ENCODE data around the gene TSR3. TPM values are rescaled to one million over a fixed set of nuclear protein-coding genes. Genes with fewer than 3 reads are reported as not detected.

The TSR3 gene
- total and polyA plus RNA-seq, 2 of the 13 experiments (the other 11 are each of a cell fraction or from before 2014, with no cell fraction given) = 24.2 to 51.0 TPM

DNA sequence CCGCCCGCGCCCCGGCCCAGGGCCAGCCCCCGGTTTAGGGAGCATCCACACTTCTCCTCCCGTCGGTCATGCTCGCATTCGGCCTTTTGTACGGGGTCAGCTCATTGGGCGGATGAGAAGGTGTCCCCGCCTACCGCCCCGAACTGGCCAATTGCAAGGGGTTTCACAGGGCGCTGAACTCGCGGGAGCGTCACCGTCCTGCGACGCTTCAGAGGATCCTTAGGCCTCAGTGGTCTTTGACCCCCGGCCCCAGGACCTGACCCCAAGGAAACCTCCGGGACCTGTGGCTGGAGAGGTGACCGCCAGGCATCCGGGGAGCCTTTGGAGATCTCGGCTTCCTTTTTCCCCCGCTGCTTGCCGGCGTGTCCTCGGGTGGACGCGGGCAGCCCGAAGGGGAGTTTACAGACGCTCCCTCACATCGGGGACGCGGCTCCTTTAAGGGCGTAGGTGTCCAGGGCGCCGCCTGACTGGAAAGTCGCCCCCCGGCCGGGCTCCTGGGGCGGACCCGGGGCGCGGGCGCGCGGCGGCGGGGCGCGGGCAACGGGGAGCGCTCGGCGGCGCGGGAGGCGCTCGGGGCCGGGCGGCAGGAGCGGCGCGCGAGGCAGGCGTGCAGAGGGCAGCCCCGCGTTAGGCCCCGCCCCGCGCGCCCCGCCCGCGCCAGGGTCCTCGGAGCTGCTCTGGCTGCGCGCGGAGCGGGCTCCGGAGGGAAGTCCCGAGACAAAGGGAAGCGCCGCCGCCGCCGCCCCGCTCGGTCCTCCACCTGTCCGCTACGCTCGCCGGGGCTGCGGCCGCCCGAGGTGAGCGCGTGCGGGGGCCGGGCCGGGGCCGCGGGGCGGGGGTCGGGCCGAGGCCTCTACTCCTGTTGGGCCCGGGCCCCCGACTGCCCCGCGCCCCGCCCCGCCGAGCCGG lies 42.4 kb downstream of the TSR3 start, which contains the start of gene UBE2I (continued):
- TF ChIP-seq, protein P1, sequence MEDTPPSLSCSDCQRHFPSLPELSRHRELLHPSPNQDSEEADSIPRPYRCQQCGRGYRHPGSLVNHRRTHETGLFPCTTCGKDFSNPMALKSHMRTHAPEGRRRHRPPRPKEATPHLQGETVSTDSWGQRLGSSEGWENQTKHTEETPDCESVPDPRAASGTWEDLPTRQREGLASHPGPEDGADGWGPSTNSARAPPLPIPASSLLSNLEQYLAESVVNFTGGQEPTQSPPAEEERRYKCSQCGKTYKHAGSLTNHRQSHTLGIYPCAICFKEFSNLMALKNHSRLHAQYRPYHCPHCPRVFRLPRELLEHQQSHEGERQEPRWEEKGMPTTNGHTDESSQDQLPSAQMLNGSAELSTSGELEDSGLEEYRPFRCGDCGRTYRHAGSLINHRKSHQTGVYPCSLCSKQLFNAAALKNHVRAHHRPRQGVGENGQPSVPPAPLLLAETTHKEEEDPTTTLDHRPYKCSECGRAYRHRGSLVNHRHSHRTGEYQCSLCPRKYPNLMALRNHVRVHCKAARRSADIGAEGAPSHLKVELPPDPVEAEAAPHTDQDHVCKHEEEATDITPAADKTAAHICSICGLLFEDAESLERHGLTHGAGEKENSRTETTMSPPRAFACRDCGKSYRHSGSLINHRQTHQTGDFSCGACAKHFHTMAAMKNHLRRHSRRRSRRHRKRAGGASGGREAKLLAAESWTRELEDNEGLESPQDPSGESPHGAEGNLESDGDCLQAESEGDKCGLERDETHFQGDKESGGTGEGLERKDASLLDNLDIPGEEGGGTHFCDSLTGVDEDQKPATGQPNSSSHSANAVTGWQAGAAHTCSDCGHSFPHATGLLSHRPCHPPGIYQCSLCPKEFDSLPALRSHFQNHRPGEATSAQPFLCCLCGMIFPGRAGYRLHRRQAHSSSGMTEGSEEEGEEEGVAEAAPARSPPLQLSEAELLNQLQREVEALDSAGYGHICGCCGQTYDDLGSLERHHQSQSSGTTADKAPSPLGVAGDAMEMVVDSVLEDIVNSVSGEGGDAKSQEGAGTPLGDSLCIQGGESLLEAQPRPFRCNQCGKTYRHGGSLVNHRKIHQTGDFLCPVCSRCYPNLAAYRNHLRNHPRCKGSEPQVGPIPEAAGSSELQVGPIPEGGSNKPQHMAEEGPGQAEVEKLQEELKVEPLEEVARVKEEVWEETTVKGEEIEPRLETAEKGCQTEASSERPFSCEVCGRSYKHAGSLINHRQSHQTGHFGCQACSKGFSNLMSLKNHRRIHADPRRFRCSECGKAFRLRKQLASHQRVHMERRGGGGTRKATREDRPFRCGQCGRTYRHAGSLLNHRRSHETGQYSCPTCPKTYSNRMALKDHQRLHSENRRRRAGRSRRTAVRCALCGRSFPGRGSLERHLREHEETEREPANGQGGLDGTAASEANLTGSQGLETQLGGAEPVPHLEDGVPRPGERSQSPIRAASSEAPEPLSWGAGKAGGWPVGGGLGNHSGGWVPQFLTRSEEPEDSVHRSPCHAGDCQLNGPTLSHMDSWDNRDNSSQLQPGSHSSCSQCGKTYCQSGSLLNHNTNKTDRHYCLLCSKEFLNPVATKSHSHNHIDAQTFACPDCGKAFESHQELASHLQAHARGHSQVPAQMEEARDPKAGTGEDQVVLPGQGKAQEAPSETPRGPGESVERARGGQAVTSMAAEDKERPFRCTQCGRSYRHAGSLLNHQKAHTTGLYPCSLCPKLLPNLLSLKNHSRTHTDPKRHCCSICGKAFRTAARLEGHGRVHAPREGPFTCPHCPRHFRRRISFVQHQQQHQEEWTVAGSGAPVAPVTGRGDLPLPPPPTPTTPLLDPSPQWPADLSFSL (CRISPR knock-in tag; IDR thresholded peaks at IDR 0.05) = no peak
- TF ChIP-seq EHMT2 (IDR thresholded peaks at IDR 0.05; ENCODE audit: borderline replicate concordance, low read depth, low read length) = no peak
- peak; percentile 85; the same call in 1 of the 2 replicates for TF ChIP-seq ZNF333 (CRISPR knock-in tag; IDR thresholded peaks at IDR 0.05; ENCODE audit: borderline replicate concordance)
- TF ChIP-seq FOXM1 (CRISPR knock-in tag; IDR thresholded peaks at IDR 0.05) = no peak
- TF ChIP-seq SNAPC2 (CRISPR knock-in tag; IDR thresholded peaks at IDR 0.05) = no peak
- TF ChIP-seq, protein P2, sequence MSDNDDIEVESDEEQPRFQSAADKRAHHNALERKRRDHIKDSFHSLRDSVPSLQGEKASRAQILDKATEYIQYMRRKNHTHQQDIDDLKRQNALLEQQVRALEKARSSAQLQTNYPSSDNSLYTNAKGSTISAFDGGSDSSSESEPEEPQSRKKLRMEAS (IDR thresholded peaks at IDR 0.05) = peak; percentile 55
- no peak for TF ChIP-seq CCAR2 (optimal IDR thresholded peaks at IDR 0.05; ENCODE audit: low read depth, low read length)
- no peak for TF ChIP-seq MLLT10 (CRISPR knock-in tag; IDR thresholded peaks at IDR 0.05)
- TF ChIP-seq, protein P3, sequence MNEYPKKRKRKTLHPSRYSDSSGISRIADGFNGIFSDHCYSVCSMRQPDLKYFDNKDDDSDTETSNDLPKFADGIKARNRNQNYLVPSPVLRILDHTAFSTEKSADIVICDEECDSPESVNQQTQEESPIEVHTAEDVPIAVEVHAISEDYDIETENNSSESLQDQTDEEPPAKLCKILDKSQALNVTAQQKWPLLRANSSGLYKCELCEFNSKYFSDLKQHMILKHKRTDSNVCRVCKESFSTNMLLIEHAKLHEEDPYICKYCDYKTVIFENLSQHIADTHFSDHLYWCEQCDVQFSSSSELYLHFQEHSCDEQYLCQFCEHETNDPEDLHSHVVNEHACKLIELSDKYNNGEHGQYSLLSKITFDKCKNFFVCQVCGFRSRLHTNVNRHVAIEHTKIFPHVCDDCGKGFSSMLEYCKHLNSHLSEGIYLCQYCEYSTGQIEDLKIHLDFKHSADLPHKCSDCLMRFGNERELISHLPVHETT (CRISPR knock-in tag; conservative IDR thresholded peaks at IDR 0.05) = peak; percentile 20; the same call in 1 of the 2 replicates
- peak; percentile 49; the same call in 1 of the 2 replicates for TF ChIP-seq TSC22D2 (CRISPR knock-in tag; IDR thresholded peaks at IDR 0.05; ENCODE audit: borderline replicate concordance)
- TF ChIP-seq, protein P4, sequence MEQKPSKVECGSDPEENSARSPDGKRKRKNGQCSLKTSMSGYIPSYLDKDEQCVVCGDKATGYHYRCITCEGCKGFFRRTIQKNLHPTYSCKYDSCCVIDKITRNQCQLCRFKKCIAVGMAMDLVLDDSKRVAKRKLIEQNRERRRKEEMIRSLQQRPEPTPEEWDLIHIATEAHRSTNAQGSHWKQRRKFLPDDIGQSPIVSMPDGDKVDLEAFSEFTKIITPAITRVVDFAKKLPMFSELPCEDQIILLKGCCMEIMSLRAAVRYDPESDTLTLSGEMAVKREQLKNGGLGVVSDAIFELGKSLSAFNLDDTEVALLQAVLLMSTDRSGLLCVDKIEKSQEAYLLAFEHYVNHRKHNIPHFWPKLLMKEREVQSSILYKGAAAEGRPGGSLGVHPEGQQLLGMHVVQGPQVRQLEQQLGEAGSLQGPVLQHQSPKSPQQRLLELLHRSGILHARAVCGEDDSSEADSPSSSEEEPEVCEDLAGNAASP (CRISPR knock-in tag; IDR thresholded peaks at IDR 0.05; ENCODE audit: borderline replicate concordance) = peak; percentile 54
- TF ChIP-seq NFIB (CRISPR knock-in tag; IDR thresholded peaks at IDR 0.05; ENCODE audit: borderline replicate concordance) = no peak
- no peak for TF ChIP-seq ZNF292 (CRISPR knock-in tag; IDR thresholded peaks at IDR 0.05; ENCODE audit: borderline replicate concordance, low read depth)
- TF ChIP-seq, protein P5, sequence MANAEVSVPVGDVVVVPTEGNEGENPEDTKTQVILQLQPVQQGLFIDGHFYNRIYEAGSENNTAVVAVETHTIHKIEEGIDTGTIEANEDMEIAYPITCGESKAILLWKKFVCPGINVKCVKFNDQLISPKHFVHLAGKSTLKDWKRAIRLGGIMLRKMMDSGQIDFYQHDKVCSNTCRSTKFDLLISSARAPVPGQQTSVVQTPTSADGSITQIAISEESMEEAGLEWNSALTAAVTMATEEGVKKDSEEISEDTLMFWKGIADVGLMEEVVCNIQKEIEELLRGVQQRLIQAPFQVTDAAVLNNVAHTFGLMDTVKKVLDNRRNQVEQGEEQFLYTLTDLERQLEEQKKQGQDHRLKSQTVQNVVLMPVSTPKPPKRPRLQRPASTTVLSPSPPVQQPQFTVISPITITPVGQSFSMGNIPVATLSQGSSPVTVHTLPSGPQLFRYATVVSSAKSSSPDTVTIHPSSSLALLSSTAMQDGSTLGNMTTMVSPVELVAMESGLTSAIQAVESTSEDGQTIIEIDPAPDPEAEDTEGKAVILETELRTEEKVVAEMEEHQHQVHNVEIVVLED (CRISPR knock-in tag; IDR thresholded peaks at IDR 0.05; ENCODE audit: borderline replicate concordance) = peak; percentile 72
- peak; percentile 28; the same call in 1 of the 2 replicates for TF ChIP-seq IRF2 (CRISPR knock-in tag; IDR thresholded peaks at IDR 0.05)
